ENCODE results near the gene MFSD2A.

Gene MFSD2A

DNA sequence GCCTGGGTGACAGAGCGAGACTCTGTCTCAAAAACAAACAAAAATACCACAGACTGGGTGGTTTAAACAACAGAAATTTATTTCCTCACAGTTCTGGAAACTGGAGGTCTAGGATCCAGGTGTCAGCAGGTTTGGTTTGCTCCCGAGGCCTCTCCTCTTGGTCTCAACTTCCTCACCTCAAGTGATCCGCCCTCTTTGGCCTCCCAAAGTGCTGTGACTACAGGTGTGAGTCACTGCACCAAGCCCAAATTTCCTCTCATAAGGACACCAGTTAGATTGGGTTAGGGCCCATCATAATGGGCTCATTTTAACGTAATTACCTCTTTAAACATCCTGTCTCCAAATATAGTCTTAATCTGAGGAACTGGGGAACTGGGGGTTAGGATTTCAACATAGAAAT is 35.5 kb downstream of the MFSD2A start:
- no peak for DNase-seq (ENCODE audit: insufficient read length, low spot score)
- TF ChIP-seq, protein P1, sequence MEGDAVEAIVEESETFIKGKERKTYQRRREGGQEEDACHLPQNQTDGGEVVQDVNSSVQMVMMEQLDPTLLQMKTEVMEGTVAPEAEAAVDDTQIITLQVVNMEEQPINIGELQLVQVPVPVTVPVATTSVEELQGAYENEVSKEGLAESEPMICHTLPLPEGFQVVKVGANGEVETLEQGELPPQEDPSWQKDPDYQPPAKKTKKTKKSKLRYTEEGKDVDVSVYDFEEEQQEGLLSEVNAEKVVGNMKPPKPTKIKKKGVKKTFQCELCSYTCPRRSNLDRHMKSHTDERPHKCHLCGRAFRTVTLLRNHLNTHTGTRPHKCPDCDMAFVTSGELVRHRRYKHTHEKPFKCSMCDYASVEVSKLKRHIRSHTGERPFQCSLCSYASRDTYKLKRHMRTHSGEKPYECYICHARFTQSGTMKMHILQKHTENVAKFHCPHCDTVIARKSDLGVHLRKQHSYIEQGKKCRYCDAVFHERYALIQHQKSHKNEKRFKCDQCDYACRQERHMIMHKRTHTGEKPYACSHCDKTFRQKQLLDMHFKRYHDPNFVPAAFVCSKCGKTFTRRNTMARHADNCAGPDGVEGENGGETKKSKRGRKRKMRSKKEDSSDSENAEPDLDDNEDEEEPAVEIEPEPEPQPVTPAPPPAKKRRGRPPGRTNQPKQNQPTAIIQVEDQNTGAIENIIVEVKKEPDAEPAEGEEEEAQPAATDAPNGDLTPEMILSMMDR (IDR thresholded peaks at IDR 0.05; ENCODE audit: insufficient read depth, missing control alignments) = no peak
- no peak for FAIRE-seq

DNA sequence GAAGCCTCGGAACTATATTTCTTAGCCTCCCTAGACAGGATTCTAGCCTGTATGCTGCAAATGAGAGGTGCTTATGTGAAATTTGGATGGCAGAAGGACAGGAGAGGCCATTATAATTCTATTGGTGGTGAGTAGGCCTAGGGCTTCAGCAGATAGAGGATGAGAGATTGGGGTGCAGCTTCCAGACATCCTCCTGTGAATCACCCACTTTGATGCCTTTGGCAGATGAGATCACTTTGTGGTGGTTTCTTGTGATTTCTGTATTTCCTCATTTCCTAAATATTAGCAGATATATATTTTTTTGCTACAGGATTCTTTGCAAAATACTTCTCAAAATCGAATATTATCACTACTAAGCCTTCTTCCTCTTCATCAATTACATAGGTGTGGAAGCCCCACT is 37.3 kb downstream of the MFSD2A start:
- TF ChIP-seq, protein P1 (IDR thresholded peaks at IDR 0.05; ENCODE audit: insufficient read depth, missing control alignments) = no peak
- FAIRE-seq (no peak), DNase-seq (ENCODE audit: insufficient read length, low spot score) (no peak)

DNA sequence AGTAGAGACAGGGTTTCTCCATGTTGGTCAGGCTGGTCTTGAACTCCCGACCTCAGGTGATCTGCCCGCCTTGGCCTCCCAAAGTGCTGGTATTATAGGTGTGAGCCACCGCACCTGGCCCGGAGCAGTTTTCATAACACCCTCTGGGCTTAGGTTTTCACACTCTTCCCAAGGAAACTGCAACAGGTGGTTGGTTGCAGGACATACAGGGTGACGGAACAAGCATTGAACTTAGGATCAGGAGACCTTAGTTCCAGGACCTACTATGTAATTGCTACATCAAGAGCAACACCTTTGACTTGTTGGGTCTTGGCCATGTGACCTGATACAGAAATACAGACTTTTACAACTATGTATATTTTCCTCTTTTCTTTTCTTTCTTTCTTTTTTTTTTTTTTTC is 37.9 kb downstream of the MFSD2A start:
- DNase-seq (ENCODE audit: insufficient read length, low spot score) (no peak), FAIRE-seq (no peak)
- TF ChIP-seq, protein P1 (IDR thresholded peaks at IDR 0.05; ENCODE audit: insufficient read depth, missing control alignments) = no peak

DNA sequence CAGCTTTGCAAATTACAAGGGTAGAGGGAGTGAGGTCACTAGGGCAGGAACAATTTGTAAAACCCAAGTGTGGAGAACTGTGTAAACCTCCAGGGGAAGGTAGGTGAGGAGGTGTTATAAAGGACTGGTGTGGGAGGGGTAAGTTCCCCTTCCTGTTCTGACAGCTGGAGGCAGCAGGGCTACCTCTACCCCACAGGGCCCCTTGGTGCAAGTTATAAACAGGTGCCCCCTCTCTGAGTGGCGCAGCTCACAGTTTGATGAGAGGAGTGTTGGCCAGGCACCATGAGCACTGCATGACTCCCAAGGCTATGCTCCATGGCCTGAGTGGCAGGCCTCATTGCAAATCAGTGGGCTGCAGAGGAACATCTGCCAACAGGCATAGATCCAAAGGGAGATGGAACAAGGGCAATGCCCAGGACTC is 41.0 kb downstream of the MFSD2A start:
- TF ChIP-seq, protein P1 (IDR thresholded peaks at IDR 0.05; ENCODE audit: insufficient read depth, missing control alignments) = no peak
- FAIRE-seq = no peak
- no peak for DNase-seq (ENCODE audit: insufficient read length, low spot score)

DNA sequence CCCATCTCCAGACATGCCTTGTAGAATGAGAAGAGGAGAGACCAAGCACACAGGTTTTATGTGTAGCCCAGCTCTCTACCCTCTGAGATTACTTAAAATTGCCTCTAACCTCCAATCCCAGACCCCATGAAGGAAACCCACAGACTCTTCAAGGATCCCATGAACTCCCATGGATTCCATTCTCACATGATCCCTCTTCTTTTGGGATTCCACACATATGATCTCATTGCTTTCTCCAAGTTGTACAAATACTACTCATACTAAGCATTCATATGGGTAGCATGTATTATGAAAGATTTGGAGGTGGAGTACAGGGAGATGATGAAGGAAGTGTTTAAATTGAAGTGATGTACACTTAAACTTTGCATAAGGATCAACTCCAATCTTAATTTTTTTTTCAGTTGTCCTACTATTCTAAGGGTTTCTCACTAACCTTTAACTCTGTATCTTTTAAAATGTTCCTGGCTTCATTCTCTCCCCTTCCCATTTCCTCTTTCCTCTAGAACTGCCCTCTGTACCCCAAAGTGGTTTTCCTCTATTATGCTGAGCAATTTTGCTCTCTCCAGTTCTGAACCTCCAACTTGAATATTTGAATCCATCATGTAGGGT is 41.6 kb downstream of the MFSD2A start:
- DNase-seq (ENCODE audit: insufficient read length, low spot score) (no peak), FAIRE-seq (no peak)

DNA sequence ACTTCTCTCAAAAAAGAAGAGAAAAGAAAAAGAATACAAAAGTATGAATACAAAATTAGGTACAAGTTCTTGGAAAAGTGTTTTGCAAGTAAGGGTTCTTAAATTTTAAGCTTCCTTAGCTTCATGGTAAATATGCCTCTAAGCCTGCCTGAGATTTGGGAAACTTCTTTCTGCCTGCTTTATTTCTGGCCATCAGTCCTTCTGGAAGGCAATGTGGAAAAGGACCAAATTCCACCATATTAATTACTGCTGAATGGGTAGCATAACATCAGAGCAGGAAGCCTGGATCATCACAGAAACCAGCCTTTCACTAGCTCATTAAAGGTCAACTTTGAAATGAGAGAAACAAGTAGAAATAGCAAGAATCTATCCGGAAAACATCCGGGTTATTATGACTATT is 46.5 kb downstream of the MFSD2A start:
- no peak for FAIRE-seq
- no peak for DNase-seq (ENCODE audit: insufficient read length, low spot score)
- TF ChIP-seq, protein P1 (IDR thresholded peaks at IDR 0.05; ENCODE audit: insufficient read depth, missing control alignments) = no peak

More for the DNA sequence above, 41.6 kb downstream of the MFSD2A start:
- TF ChIP-seq, protein P1 (IDR thresholded peaks at IDR 0.05; ENCODE audit: insufficient read depth, missing control alignments) = no peak

DNA sequence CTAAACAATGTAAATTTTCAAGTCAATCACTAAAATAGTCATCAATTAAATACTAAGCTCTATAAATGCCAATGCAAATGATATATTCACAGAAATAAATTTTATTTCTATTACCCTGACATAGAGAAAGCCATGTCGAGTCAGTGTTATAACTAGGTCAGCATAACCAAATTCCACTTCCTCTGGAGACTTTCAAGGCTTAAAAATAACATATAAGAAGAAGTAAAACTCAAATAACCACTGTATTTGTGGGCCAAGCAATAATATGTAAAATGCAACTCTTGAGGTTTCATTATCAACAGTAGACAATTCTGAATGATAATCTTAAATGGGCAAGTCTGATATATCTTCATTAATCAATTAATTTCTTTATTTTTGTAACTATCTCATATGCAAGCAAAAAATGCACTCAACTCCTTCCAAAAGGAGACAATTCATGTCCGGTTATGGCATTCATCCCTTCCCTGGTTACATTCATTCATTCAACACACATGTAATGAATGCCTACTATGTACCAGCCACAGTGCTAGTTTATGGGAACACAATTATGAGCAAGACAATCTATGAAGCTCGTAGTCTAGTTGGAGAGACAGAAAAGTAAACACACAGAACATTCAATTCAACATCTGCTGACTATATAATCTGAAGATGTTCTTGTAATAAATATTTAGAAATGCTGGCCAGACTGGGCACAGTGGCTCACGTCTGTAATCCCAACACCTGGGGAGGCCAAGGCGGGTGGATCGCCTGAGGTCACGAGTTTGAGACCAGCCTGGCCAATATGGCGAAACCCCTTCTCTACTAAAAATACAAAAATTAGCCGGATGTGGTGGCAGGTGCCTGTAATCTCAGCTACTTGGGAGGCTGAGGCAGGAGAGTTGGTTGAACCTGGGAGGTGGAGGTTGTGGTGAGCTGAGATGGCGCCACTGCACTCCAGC is 48.5 kb downstream of the MFSD2A start:
- DNase-seq (ENCODE audit: insufficient read length, low spot score) (no peak), FAIRE-seq (no peak)
- TF ChIP-seq, protein P1 (IDR thresholded peaks at IDR 0.05; ENCODE audit: insufficient read depth, missing control alignments) = no peak

Data from D721Med (cell line).